GM23338 (cell line): ENCODE measurements around the gene TMEM52. TPM values are rescaled to one million over a fixed set of nuclear protein-coding genes. Genes with fewer than 3 reads are reported as not detected.

Experiments used
- ATAC-seq: fragments of 200-7000 bp; cut with Tn5 transposase; 3 replicates; pipeline ENCODE4 v1.9.1; 2020
- DNase-seq: peaks from one replicate; pipeline ENCODE4 v3.0.0-alpha.2; 2015; ENCODE audit warnings: low spot score
- H2AFZ ChIP-seq: fragments of 200-600 bp; sonication (generic); 2 replicates; pipeline ENCODE4 v1.8.0; 2016; ENCODE audit warnings: antibody characterized with exemption, mild to moderate bottlenecking, moderate library complexity
- H3F3A ChIP-seq: fragments of 200-600 bp; sonication (generic); replicated peaks from 2 replicates; pipeline ENCODE4 v1.8.0; 2017; ENCODE audit warnings: antibody characterized with exemption, mixed run types, low read depth
- H3K27ac ChIP-seq: fragments of 200-600 bp; sonication (generic); 2 replicates; pipeline ENCODE4 v1.6.1; 2016; ENCODE audit warnings: low read depth
- H3K27me3 ChIP-seq: fragments of 200-600 bp; sonication (generic); 2 replicates; pipeline ENCODE4 v1.8.0; 2016; ENCODE audit warnings: mild to moderate bottlenecking, mixed run types, moderate library complexity; ENCODE audit not compliant: insufficient read depth
- H3K36me3 ChIP-seq: fragments of 200-600 bp; sonication (generic); 2 replicates; pipeline ENCODE4 v1.8.0; 2016; ENCODE audit warnings: mild to moderate bottlenecking; ENCODE audit not compliant: insufficient read depth
- H3K4me1 ChIP-seq: fragments of 200-600 bp; sonication (generic); 2 replicates; pipeline ENCODE4 v1.8.0; 2016; ENCODE audit warnings: mild to moderate bottlenecking, moderate library complexity; ENCODE audit not compliant: insufficient read depth
- H3K4me2 ChIP-seq: fragments of 200-600 bp; sonication (generic); 2 replicates; pipeline ENCODE4 v1.7.1; 2017; ENCODE audit warnings: mixed run types
- H3K4me3 ChIP-seq: fragments of 200-600 bp; sonication (generic); 2 replicates; pipeline ENCODE4 v1.6.1; 2016; ENCODE audit warnings: mixed run types
- H3K79me2 ChIP-seq: fragments of 200-600 bp; sonication (generic); replicated peaks from 2 replicates; pipeline ENCODE4 v1.8.0; 2017; ENCODE audit warnings: mild to moderate bottlenecking; ENCODE audit not compliant: insufficient read depth
- H3K9me2 ChIP-seq: fragments of 200-600 bp; sonication (generic); 2 replicates; pipeline ENCODE4 v1.8.0; 2017; ENCODE audit not compliant: insufficient read depth
- H4K20me1 ChIP-seq: fragments of 200-600 bp; sonication (generic); replicated peaks from 2 replicates; pipeline ENCODE4 v1.8.0; 2017; ENCODE audit warnings: mild to moderate bottlenecking; ENCODE audit not compliant: insufficient read depth
- H3K27ac Mint-ChIP-seq: 2 replicates; pipeline ENCODE4 v1.8.0; 2020; ENCODE audit warnings: inconsistent platforms, mild to moderate bottlenecking, moderate library complexity, mixed read lengths
- H3K27me3 Mint-ChIP-seq: 3 replicates; pipeline ENCODE4 v1.8.0; 2022; ENCODE audit warnings: low read depth, mild to moderate bottlenecking, moderate library complexity, mixed read lengths, inconsistent platforms; ENCODE audit not compliant: insufficient read depth, poor library complexity
- H3K36me3 Mint-ChIP-seq: 3 replicates; pipeline ENCODE4 v1.8.0; 2021; ENCODE audit warnings: low read depth, mild to moderate bottlenecking, inconsistent platforms, moderate library complexity, mixed read lengths
- H3K4me1 Mint-ChIP-seq: 3 replicates; pipeline ENCODE4 v1.8.0; 2020; ENCODE audit warnings: mild to moderate bottlenecking, inconsistent platforms, mixed read lengths
- H3K4me3 Mint-ChIP-seq: 3 replicates; pipeline ENCODE4 v1.8.0; 2021; ENCODE audit warnings: moderate library complexity, mild to moderate bottlenecking, inconsistent platforms, mixed read lengths
- H3K9me3 Mint-ChIP-seq: 3 replicates; pipeline ENCODE4 v1.8.0; 2020; ENCODE audit warnings: moderate library complexity, mild to moderate bottlenecking, inconsistent platforms, mixed read lengths
- CREB1 ChIP-seq: fragments of 250-450 bp; sonication (Bioruptor Pico); IDR thresholded peaks from 2 replicates; pipeline ENCODE4 v1.5.0; 2020; ENCODE audit warnings: low read depth, mild to moderate bottlenecking, moderate library complexity
- CTCF ChIP-seq, 2 experiments: fragments of 200-600 bp in 1 of 2; sonication (generic) in 1 of 2; conservative IDR thresholded peaks; 2 replicates each; pipeline versions ENCODE4 v1.5.1 to v1.6.1; 2016 to 2017; ENCODE audit warnings: antibody characterized with exemption in 2 of 2, low read depth in 2 of 2, mild to moderate bottlenecking in 2 of 2, moderate library complexity in 1 of 2
- EZH2phosphoT487 ChIP-seq: fragments of 200-600 bp; sonication (generic); IDR thresholded peaks from one replicate; pipeline ENCODE4 v1.8.1; 2018; ENCODE audit warnings: antibody characterized with exemption; ENCODE audit not compliant: unreplicated experiment
- NANOG ChIP-seq: IDR thresholded peaks from 2 replicates; pipeline ENCODE4 v1.6.1; 2016; ENCODE audit warnings: antibody characterized with exemption, borderline replicate concordance
- POLR2AphosphoS5 ChIP-seq: IDR thresholded peaks from 2 replicates; pipeline ENCODE4 v1.6.1; 2016; ENCODE audit warnings: antibody characterized with exemption, low read depth
- STAT1 ChIP-seq: IDR thresholded peaks from one replicate; pipeline ENCODE4 v1.6.1; 2016; ENCODE audit warnings: antibody characterized with exemption; ENCODE audit not compliant: unreplicated experiment
- ZNF114 ChIP-seq: fragments of 250-450 bp; sonication (Bioruptor Pico); IDR thresholded peaks from 2 replicates; pipeline ENCODE4 v1.5.0; 2020; ENCODE audit warnings: mild to moderate bottlenecking, moderate library complexity
- ZNF331 ChIP-seq: fragments of 250-450 bp; sonication (Bioruptor Pico); IDR thresholded peaks from 2 replicates; pipeline ENCODE4 v1.5.0; 2020; ENCODE audit warnings: low read depth, mild to moderate bottlenecking, moderate library complexity
- polyA plus RNA-seq: library from polyadenylated mRNA; unstranded; fragments of >200 nt; fragmentation: Nextera tagmentation; extraction: Ambion mirVana; gene quantifications from 2 replicates; pipeline ENCODE4 v1.2.1, GENCODE V29; 2016
- total RNA-seq: library from RNA; depleted of rRNA; stranded (reverse); fragments of >200 nt; shearing (Covaris generic); gene quantifications from 2 replicates; pipeline ENCODE4 v1.2.3, GENCODE V29; 2014
- TF ChIP-seq, protein P1 (sequence below): fragments of 250-450 bp; sonication (Bioruptor Pico); IDR thresholded peaks from 2 replicates; pipeline ENCODE4 v1.5.0; 2020; ENCODE audit warnings: mild to moderate bottlenecking, moderate library complexity

The TMEM52 gene
- total and polyA plus RNA-seq, 2 experiments from 2014 or later, result 19.5 to 25.0 TPM

DNA sequence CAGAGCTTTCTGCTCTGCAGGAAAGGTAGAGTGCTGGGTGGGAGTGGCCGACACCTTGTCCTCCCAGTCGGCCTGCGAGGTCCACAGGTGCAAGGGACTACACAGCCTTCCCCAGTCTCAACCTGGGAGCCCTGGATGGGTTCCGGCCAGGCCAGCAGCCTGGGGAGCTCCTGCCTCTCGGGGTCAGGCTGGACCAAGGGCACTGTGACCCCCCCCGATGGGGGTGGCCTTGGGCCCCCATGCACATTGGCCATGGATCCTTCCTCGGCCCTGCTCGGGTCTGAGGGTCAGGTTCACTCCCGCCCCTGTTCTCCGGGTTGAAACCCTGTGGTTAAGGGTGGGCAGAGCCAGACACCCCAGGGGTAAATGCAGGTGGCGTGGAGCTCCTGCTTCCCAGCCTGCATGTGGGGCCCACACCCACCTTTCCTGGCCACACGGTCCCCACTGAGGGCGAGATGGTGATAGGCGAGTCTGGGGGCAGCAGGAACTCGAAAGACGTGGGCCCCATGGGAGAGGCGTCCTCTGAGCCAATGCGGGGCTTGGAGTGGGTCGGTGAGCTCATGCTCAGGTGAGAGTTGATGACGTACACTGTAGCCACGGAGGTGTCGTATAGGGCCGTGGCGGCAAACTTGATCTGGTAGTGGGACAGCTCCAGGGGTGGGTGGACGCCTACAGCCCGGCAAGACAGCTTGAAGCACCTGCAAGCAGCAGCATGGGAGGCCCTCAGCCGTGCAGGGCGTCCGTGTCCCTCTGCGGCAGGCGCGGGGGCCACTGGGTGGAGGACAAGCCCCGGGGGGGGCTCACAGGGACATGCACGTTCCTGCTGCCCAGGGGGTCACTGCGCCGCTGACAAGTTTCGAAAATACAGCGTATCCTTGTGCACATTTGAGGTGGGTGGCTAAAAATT is 10.8 kb upstream of the TMEM52 start:
- Histone ChIP-seq H3K4me1 (no peaks in the 10 kb centered on the region), H3K27me3 (no peaks in the 10 kb centered on the region), H3K36me3 (no peaks in the 10 kb centered on the region), H3K4me2 (no peak overlapping the region), H2AFZ (no peak overlapping the region), H4K20me1 (no peaks in the 10 kb centered on the region), H3K79me2 (no peaks in the 10 kb centered on the region), H3K9me2 (0 out of 2 replicates have a peak, but pooled peaks cover 3% of the 10 kb centered on the region), H3F3A (0 out of 2 replicates have a peak, but pooled peaks cover 10% of the 10 kb centered on the region), H3K4me3 (no peak overlapping the region), H3K27ac (no peak overlapping the region)
- Mint-ChIP-seq H3K4me3 (no peak overlapping the region), H3K36me3 (no peaks in the 10 kb centered on the region), H3K27me3 (peaks cover 3% of the 10 kb centered on the region), H3K27ac (no peak overlapping the region), H3K4me1 (no peaks in the 10 kb centered on the region), H3K9me3 (peaks cover 15% of the 10 kb centered on the region)
- no peak for DNase-seq
- TF ChIP-seq POLR2AphosphoS5 (no peak), NANOG (no peak), CTCF (conservative IDR thresholded peaks at IDR 0.05; ENCODE audit: low read depth in 2 of 2) (no peak), ZNF114 (CRISPR knock-in tag) (no peak), CREB1 (CRISPR knock-in tag) (no peak), STAT1 (no peak), EZH2phosphoT487 (no peak), ZNF331 (CRISPR knock-in tag) (no peak)
- TF ChIP-seq, protein P1, sequence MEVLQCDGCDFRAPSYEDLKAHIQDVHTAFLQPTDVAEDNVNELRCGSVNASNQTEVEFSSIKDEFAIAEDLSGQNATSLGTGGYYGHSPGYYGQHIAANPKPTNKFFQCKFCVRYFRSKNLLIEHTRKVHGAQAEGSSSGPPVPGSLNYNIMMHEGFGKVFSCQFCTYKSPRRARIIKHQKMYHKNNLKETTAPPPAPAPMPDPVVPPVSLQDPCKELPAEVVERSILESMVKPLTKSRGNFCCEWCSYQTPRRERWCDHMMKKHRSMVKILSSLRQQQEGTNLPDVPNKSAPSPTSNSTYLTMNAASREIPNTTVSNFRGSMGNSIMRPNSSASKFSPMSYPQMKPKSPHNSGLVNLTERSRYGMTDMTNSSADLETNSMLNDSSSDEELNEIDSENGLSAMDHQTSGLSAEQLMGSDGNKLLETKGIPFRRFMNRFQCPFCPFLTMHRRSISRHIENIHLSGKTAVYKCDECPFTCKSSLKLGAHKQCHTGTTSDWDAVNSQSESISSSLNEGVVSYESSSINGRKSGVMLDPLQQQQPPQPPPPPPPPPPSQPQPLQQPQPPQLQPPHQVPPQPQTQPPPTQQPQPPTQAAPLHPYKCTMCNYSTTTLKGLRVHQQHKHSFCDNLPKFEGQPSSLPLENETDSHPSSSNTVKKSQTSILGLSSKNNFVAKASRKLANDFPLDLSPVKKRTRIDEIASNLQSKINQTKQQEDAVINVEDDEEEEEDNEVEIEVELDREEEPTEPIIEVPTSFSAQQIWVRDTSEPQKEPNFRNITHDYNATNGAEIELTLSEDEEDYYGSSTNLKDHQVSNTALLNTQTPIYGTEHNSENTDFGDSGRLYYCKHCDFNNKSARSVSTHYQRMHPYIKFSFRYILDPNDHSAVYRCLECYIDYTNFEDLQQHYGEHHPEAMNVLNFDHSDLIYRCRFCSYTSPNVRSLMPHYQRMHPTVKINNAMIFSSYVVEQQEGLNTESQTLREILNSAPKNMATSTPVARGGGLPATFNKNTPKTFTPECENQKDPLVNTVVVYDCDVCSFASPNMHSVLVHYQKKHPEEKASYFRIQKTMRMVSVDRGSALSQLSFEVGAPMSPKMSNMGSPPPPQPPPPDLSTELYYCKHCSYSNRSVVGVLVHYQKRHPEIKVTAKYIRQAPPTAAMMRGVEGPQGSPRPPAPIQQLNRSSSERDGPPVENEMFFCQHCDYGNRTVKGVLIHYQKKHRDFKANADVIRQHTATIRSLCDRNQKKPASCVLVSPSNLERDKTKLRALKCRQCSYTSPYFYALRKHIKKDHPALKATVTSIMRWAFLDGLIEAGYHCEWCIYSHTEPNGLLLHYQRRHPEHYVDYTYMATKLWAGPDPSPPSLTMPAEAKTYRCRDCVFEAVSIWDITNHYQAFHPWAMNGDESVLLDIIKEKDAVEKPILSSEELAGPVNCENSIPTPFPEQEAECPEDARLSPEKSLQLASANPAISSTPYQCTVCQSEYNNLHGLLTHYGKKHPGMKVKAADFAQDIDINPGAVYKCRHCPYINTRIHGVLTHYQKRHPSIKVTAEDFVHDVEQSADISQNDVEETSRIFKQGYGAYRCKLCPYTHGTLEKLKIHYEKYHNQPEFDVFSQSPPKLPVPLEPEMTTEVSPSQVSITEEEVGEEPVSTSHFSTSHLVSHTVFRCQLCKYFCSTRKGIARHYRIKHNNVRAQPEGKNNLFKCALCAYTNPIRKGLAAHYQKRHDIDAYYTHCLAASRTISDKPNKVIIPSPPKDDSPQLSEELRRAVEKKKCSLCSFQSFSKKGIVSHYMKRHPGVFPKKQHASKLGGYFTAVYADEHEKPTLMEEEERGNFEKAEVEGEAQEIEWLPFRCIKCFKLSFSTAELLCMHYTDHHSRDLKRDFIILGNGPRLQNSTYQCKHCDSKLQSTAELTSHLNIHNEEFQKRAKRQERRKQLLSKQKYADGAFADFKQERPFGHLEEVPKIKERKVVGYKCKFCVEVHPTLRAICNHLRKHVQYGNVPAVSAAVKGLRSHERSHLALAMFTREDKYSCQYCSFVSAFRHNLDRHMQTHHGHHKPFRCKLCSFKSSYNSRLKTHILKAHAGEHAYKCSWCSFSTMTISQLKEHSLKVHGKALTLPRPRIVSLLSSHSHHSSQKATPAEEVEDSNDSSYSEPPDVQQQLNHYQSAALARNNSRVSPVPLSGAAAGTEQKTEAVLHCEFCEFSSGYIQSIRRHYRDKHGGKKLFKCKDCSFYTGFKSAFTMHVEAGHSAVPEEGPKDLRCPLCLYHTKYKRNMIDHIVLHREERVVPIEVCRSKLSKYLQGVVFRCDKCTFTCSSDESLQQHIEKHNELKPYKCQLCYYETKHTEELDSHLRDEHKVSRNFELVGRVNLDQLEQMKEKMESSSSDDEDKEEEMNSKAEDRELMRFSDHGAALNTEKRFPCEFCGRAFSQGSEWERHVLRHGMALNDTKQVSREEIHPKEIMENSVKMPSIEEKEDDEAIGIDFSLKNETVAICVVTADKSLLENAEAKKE (CRISPR knock-in tag), result no peak
- ATAC-seq, result no peak
